Non-pigmented ciliary epithelial cell (primary cell): ENCODE data around the gene LMF1.

ENCODE experiments used
- DNase-seq: peaks from one replicate; pipeline ENCODE4 v3.0.0-alpha.2; 2010; ENCODE audit warnings: low read depth

The LMF1 gene

DNA sequence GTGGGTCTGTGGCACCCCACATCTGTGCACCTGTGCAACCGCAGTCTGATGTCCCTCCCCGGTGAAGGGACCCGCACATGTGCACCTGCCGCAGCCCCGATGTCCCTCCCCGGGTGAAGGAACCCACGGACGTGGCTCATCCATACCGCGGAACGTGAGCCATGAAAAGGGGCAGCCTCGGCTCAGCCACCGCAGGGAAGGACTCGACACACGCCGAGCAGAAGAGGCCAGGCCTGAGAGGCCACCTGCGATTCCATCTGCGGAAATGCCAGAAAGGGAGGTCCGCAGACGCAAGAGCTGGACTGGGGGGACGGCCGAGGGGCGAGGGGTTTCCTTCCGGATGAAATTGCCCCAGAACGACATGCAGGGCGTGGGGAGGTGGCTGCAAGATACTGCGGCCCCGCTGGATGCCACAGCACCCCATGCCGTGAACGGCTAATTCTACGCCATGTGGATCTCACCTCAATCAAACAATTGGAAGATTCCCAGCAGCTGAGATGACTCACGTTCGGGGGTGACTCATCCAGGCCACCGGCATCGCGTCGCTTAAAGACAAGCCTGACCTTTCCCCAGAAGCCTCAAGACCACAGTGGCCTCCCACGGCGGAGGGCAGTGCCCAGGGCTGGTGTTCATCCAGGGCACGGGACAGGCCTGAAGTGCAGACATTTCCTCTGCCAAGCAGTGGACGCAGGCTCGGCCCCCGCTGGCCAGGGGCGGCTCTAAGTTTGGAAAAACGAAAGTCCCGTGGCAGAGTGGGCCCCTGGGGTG lies 31.8 kb upstream of the LMF1 start:
- peak; percentile 19 for DNase-seq

DNA sequence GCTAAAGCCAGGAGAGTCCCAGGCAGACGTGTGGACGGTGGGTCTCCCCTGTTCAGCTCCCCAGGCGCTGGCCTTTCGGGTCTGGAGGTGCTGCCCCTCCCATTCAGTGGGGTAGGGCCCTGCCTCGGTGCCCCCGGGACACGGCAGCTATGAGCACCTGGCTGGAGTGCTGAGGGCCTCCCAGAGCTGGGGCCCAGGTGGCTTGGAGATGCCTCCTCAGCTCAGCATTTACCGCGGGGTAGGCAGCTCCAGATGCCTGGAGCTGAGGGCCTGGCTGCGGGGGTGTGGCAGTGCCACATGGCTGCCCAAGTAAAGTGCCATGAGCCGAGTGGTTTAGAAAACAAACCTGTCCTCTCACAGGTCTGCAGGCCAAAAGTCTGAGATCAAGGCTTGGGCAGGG lies 30.3 kb upstream of the LMF1 start:
- no peak for DNase-seq

DNA sequence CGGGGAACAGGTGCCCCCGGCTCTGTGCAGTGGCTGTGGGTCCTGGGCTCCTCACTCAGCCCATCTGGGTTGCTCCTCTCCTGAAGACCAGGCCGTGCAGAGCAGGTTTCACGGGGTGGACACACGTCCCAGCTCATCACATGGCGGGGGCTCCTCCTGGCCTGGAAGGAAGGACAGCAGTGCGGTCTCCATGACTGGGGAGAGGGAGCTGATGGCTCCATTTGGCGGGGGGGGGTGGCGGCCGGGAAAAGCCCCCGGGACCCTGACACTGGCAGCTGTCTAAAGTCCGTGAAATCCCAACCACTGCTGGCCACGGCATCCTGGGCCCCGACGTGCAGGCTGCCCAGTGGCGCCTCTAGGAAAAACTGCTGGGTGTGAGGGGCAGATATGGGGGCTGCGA lies 29.8 kb upstream of the LMF1 start:
- DNase-seq = no peak

DNA sequence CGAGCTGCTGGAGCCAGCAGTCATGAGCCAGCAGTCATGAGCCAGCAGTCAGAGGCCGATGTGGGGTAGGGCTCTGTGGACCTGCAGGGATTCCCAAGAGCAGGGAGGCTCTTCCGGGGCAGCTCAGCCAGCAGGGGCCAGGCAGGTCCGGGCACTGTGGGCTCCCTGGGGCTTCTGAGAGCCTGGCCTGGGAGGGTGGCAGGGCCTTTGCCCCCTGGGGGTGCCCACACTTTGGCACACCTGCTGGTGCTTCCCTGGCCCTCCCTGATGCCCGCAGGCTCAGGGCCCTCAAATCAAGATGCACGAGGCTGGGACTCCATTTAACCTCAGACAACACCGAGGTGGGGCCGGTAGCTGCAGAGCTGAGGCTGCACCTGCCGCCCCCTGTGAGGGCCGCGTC lies 28.9 kb upstream of the LMF1 start:
- DNase-seq = no peak

DNA sequence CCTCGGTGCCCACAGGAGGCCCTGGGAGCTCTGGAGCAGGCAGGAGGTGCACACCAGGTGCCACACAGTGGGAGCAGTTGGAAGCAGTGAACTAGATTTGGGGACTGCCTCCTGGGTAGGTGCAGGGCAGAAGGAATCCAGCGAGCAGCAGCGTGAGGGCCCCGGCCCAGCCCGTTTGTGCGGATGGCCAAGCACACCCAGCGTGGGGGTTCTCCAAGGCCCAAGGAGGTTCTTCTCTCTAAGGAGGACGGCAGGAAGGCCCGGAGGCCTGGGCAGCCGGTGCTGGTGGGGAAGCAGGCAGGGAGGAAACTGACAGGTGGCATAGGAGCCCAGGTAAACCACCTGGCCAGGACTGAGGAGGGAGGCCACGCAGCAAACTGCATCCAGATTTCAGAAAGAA lies 27.8 kb upstream of the LMF1 start:
- no peak for DNase-seq

DNA sequence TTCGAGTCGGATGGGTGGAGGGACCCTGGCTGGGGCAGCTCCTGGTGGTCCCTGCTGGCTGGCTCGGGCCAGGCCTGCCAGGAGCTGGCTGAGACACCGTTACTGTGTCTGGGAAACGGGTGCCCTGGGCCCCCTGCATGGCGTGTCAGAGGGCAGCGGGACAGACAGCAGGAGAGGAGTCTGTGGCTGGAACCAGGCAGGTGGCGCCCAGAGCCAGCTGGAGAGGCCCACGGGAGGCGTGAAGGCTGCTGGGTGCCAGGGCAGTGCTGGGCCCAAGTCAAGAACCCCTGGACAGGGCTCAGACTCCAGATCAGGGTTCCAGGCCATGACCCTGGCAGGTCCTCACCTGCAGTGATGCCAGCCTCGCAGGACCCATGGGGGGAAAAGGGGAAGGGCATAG lies 27.4 kb upstream of the LMF1 start:
- DNase-seq = no peak

DNA sequence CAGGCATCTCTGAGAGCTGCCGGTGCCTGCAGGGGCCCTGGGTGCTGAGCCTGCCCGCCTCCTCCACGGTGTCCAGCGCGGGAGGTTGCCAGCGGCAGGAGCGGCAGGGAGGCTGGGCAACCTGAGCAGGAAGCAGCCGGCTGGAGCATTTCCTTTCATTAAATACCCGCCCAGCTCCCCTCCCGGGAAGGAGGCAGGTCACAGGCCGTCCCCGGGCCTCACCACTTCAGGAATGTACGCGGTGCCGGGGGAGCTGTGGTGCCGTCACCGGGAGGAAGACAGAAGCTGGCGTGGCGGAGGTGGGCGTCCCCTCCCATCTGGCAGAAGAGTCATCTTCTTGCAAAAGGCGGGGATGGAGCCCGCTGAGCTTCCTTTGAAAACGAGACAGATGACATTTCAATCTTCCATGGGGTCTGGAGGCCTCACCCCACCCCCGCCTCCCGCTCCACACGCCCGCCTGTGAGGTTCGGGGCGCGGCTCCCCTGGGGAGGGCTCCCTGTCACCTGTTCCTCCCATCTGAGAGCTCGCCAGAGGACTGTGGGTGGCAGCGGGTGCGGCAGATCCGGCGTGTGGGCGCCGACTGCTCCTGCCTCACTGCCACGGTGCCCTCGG lies 26.8 kb upstream of the LMF1 start:
- DNase-seq = no peak

DNA sequence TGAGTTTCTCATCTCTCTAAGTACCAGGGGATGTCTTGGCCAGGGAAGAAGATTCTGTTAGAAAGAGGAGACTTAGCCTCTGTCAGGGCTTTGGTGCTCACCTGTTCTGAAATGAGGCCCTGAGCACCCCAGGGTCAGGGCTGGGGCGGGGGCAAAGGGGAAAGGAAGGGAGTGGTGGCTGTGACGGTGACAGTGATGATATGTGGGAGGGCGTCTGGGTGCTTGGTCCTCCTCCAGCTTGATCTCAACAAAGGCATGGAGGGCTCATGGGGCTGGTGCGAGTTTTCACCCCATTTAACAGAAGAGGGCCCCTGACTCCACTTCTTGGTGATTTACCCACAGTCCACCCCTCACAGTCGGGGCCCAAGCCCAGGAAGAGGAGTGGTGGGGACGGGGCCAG lies 25.9 kb upstream of the LMF1 start:
- DNase-seq = no peak

DNA sequence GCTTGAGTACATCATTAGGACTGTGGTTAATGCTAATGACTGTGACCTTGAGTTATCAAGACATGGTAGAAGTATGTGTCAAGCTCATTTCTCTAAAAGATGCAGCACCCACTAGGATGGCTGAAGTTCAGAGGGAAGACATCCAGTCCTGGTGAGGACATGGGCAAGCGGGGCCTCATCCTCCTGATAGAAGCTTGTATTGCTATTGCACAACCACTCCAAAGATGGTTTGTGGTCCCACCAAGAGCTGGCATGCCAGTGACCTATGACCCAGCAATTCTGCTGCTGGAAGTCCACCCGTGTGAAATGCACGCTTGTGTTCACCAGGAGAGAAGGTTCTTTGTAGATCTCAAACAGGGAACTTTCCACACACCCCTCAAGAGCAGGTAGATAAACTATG lies 25.0 kb upstream of the LMF1 start:
- no peak for DNase-seq

DNA sequence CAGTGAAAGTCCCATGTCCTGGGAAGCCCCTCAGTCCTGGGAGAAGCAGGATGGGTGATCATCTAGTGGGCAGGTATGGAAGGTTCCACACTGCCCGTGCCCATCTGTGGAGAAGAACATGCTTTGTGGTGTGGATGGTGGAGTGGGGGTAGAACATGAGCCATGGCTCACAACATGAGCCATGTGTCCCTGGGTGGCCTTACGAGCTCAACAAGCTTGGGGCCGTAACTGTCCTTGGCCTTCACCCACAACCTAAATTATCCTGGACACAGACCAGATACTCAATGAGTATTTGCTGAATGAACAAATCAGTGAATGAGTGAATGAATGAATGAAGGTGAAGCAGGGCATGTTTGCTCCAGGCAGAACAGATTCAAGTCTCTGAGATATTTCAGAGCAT lies 24.3 kb upstream of the LMF1 start:
- no peak for DNase-seq

DNA sequence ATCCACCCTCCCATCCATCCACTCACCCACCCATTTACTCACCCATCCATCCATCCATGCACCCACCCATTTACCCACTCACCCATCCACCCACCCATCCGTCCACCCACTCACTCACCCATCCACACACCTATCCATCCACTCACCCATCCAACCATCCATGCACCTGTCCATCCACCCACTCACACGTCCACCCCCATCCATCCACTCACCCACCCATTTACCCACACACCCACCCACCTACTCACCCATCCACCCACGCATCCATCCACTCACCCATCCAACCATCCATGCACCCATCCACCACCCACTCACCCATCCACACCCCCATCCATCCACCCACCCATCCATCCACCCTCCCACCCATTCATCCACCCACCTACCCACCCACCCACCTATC lies 22.9 kb upstream of the LMF1 start:
- DNase-seq = no peak

DNA sequence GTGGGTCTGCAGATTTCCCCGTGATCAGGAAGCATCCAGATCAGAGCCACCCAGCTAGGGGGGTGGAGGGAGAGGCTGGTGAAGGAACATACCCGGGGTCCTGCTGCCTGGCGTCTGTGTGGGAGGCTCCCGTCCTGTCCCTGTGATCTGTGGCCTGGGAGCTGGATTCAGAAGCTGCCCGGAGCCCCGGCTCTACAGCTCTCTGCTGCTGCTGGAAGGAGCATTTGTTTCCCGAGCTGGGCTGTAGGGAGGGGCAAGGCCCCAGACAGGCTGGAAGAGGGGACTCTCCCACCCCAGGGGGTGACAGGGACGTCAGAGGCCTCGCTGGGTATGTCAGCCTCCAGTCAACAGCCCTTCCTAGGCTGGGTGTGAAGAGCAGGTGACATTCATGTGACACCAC lies 21.0 kb upstream of the LMF1 start:
- no peak for DNase-seq

DNA sequence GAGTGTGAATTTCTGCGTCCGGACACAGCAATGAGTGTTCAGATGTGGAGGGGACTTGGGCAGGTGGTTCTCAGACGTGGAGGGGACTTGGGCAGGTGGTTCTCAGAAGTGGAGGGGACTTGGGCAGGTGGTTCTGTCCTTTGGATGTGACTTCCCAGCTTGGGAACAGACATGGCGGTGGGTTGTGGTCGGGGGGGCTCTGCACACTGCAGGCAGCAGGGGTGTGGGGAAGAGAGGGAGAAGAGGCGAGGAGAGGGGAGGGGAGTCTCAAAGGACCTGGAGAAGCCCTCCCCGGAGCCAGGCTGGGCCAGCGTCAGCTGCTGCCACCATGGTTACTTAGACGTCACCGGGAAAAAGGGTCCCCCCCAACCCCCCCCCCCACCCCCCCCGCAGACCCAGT lies 20.6 kb upstream of the LMF1 start:
- DNase-seq = no peak

DNA sequence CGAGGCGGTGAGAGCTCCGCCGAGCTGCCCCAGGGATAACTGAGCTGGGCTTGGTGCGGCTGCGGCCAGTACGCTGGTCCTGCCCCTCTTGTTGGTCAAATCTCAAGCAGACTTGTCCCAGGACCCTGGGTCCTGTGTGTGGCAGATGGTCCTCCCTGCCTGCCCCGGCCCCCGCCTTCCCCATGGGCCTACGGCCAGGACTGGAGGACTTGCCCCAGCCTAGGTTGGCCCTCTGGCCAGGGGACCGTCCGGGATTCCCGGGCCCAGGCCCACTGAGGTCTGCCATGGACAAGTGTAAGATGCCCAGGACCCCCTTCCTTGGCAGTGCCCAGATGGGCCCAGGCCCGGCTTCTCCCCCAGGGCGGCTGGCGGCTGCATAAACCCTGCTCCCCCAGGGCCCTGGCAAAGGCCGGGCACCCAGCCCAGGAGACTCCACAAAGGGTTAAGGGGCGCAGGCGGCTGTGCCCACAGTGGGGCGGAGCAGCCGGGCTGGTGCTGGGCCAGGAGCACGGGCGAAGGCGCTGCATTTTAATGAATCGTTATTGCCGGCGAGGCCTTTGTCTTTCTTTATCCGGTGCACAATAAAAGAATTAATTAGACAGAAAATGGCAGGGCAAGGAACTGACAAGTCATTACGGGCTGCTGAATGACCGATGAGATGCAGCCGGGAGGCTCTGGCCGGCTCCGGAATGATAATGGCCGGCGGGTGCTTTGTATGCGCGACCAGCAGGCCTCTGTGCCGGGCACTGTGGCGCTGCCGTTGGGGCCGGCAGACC lies 19.9 kb upstream of the LMF1 start:
- no peak for DNase-seq

DNA sequence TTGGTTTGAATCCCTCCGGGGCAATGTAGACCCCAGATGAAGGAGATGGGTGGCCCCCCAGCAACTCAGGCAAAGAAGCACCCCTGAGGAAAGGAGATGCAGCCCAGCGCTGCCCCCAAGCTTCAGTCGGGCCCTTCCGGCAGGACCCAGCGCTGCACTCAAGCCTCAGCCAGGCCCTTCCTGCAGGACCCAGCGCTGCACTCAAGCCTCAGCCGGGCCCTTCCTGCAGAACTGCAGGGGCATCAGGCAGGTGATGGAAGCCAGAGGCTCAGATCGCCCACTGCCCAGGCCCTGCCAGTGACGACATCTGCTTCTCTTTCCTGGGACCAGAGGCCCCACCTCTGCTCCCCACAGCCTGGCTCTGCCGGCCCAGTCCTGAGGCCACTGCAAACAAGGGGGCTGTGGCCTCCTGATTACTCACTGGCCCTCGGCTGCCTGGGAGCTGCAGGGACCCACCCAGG lies 18.6 kb upstream of the LMF1 start:
- DNase-seq = no peak

DNA sequence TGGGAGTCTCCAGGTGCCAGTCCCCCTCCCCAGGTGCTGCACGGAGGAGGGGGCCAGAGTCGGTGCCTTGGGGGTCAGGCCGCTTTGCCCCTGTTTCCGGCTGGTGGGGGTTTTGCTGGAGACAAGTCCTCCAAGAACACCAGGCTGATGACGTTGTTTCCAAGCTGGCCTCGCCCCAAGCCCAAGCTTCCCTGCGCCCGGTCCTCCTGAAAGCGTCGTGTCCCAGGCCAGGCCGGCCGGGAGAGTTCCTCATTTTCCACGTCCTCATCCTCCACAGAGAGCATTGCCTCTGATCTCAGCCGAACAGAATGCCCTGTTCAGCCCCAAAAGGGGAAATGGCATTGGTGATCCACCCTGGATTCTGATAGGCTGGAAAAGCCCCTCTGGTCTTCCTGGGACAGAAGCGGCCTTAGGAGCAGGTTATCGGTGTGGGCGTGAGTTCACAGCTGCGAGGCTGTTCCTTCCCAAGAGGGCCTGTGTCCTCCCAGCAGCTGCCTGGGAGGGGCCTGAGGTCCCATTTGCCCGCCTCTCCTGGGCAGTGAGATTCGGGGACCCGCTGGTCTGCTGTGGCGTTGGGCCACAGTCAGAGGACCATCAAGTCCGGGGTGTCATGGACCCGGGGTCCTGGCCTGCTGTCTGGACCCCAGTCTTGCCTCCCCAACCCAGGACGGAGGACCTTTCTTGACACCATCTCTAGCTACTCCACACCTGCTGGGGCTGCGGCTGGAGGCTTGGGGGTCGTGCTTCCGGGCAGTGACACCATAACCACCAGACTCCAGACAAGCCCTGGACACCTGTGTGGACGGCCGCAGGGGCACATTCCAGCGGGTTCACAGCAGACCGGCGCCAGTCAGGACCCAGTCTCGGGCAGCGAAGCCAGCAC lies 17.9 kb upstream of the LMF1 start:
- DNase-seq = no peak

DNA sequence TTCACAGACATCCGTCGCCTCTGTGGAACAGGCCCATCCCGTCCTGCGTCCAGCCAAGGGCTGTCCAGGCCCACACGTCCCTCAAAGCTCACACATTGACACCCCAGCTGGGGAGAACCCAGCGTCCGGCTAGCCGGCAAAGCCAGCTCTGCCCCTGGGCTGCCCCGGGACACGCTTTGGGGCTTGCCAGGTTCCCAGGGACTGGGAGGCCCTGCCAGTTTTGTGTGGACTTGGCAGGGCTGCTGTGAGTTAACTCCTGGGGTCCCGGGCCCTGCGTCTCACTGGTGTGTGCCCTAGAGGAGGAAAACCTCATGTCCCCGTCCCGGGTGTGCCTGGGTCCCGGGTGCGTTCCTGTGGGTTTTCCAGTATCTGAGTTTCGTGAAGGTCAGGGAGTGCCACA lies 17.1 kb upstream of the LMF1 start:
- DNase-seq = no peak

DNA sequence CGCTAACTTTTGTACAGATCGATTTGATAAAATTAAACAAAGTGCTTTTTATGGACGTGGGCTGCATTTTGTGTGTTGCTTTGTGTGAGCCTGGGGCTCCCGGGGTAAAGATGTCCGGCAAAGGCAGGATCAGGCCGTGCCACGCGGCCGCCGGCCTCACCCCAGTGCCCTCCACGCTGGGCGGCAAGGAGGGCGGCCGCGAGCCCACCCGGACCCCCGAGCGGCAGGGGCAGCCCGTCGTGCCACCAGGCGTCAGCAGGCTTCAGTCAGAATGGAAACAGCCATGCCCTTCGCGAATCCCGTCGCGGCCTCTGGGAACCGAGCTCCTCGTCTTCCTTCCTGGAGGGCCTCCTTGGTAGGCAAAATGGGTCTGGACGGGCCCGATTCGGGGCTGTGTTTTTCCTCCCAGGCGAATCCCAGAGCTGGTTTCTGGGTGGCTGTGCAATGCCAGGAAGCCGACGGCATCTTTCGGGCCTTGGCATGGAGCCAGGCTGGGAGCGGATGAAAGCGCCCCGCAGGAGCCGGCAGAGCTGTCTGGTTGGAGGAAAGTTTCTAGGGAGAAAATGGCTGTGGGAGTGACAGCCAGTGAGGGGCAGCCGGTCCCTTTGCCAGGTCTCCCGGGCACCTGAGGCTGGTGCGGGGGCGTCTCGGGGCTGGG lies 16.3 kb upstream of the LMF1 start:
- DNase-seq = no peak

DNA sequence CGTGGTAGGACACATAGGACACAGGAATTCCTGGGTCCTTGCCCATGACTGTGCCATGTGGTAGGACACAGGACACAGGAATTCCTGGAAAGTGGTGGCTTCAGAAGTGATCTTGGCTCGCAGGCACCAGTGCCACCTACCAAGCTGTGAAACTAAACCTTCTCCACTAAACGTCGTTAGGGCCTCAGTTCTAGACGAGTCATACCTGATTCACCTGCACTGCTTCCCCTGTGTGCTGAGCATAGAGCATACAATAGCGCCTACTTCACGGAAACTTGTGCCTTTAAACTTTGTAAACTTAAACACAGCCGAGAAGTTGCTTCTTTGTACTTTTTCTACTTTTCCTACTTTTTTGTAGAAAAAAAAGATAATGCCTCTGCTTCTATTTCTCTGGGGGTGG lies 15.6 kb upstream of the LMF1 start:
- no peak for DNase-seq

DNA sequence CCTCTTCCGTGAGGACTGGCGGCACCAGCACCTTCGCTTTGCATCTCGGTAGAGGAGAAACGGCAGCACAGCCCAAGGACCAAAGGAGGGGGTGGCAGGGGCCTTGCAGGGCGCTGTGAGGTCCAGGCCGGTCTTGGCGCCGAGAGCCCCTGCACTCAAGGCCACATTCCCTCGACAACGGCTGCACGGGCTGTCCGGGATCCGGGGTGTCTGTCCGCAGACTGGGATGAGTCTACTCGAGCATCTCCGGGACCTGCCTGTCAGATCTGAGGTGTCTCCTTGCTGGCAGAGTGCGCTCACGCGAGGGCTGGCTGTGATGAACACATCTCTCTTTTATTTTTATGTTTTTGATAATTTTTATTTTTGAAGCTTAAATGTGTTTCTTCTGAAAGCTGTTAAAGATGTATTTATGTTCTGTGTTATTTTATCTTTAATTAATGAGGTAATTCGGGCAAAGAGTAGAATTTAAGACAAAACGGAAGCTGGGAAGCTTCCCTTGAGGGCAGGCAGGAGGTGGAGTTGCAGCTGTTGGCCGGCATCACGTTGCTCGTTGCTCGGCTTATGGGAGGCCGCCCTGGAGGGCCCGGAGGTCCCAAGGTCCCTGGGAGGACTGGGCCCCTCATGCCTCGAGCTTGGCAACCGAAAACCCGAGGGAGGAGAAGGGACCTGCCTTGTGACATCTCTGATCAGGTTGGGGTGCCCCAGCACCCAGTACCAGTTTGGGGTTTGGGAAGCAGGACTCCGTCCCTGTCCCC lies 15.0 kb upstream of the LMF1 start:
- no peak for DNase-seq
